Sigmoid colon (tissue), 7 donors: ENCODE measurements around the gene HOXA1. TPM values are rescaled to one million over a fixed set of nuclear protein-coding genes. Genes with fewer than 3 reads are reported as not detected.

Experiments used
- DNase-seq: peaks from one replicate; pipeline ENCODE4 v3.0.0-alpha.2; 2019
- H3K27ac ChIP-seq, 4 donors: fragments of 200-600 bp; sonication (generic); one replicate each; pipeline ENCODE4 v1.5.1; 2016 to 2019; ENCODE audit warnings: mild to moderate bottlenecking in 1 of 4
- H3K27me3 ChIP-seq, 3 donors: fragments of 200-600 bp; sonication (generic); one replicate each; pipeline ENCODE4 v1.5.1; 2019; ENCODE audit warnings: mild to moderate bottlenecking in 1 of 3
- H3K36me3 ChIP-seq, 4 donors: fragments of 200-600 bp; sonication (generic); one replicate each; pipeline ENCODE4 v1.5.1; 2016 to 2019
- H3K4me1 ChIP-seq, 4 donors: fragments of 200-600 bp; sonication (generic); one replicate each; pipeline ENCODE4 v1.5.1; 2017 to 2019
- H3K4me3 ChIP-seq, 4 donors: fragments of 200-600 bp; sonication (generic); one replicate each; pipeline ENCODE4 v1.5.1; 2017 to 2019; ENCODE audit warnings: mild to moderate bottlenecking in 2 of 4, moderate library complexity in 1 of 4
- H3K9me3 ChIP-seq, 4 donors: fragments of 200-600 bp in 3 of 4; sonication (generic) in 3 of 4; one replicate each; pipeline versions ENCODE4 v1.5.1 to v1.6.1; 2013 to 2019
- EP300 ChIP-seq, 4 donors: sonication (generic); formaldehyde crosslinking; IDR thresholded peaks; one replicate each; pipeline ENCODE4 v1.6.1; 2017; ENCODE audit warnings: antibody characterized with exemption in 4 of 4
- POLR2A ChIP-seq, 2 donors: fragments of 450-650 bp; IDR thresholded peaks; one replicate each; pipeline ENCODE4 v1.6.1; 2016; ENCODE audit warnings: antibody characterized with exemption in 2 of 2, mild to moderate bottlenecking in 2 of 2, moderate library complexity in 2 of 2
- POLR2AphosphoS5 ChIP-seq, 4 donors: sonication (generic); formaldehyde crosslinking; IDR thresholded peaks; one replicate each; pipeline ENCODE4 v1.6.1; 2017; ENCODE audit warnings: antibody characterized with exemption in 4 of 4
- WGBS, 2 donors: extraction: QIAGEN DNeasy Blood & Tissue Kit; methylation state at CpG; one replicate each; pipeline ENCODE4 v1.1.7; 2013; 5-methylcytosine and 5-hydroxymethylcytosine counted together
- intact Hi-C: fragments of 100-400 bp; cut with DNase I; formaldehyde crosslinking; loops from one replicate; pipeline ENCODE4 v1.15.1; 2023
- polyA plus RNA-seq, 3 donors: library from polyadenylated mRNA; stranded (reverse); fragments of 200-250 nt; gene quantifications; one replicate each; pipeline ENCODE4 v1.2.3, GENCODE V29; 2013
- total RNA-seq, 4 donors: library from RNA; depleted of rRNA; stranded (reverse); fragments of >200 nt; gene quantifications; one replicate each; pipeline ENCODE4 v1.1.0, GENCODE V29; 2016
- TF ChIP-seq, protein P1 (sequence below), 4 experiments: fragments of 450-650 bp in 3 of 4; fragments of 200-600 bp in 1 of 4; IDR thresholded peaks; one replicate each; pipeline ENCODE4 v1.5.1; 2016 to 2019; ENCODE audit warnings: antibody characterized with exemption in 4 of 4, mild to moderate bottlenecking in 3 of 4, moderate library complexity in 2 of 4
- donor health status: healthy with polysubstance abuse.
- donor health status: Bipolar disorder and iron deficiency.
- donor health status: healthy.

HOXA1 gene
- total and polyA plus RNA-seq, 7 donors: 0.14 to 2.4 (median 1.1) TPM

DNA sequence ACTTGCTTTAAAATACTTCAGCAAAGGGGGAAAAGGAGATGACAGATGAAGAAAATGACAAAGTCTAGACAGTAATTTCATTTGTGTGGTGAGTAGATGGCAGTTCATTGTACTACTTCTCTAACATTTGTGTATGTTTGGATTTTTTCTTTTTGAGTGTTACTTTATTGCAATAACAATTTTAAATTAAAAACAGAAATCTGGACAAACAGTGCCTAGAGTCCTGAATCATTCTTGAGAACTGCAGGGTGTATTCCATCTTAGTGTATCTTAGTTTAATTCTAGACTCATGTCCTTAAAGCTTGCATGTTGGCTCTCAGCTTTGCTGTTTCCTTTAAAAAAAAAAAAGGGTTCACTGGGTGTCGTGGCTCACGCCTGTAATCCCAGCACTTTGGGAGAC is 31.1 kb downstream of the HOXA1 start:
- Histone ChIP-seq H3K4me1 (no peaks in the 10 kb centered on the region), H3K36me3 (no peaks in the 10 kb centered on the region), H3K4me3 (no peak overlapping the region), H3K9me3 (no peaks in the 10 kb centered on the region), H3K27ac (no peak overlapping the region), H3K27me3 (no peaks in the 10 kb centered on the region)
- WGBS, 2 donors: 88 to 92% methylated on average over 2 of the region's 2 CpGs
- intact Hi-C loops: no loop called here
- TF ChIP-seq EP300 (IDR thresholded peaks at IDR 0.05) (no peak), POLR2AphosphoS5 (IDR thresholded peaks at IDR 0.05) (no peak), POLR2A (IDR thresholded peaks at IDR 0.05) (no peak)
- TF ChIP-seq, protein P1, sequence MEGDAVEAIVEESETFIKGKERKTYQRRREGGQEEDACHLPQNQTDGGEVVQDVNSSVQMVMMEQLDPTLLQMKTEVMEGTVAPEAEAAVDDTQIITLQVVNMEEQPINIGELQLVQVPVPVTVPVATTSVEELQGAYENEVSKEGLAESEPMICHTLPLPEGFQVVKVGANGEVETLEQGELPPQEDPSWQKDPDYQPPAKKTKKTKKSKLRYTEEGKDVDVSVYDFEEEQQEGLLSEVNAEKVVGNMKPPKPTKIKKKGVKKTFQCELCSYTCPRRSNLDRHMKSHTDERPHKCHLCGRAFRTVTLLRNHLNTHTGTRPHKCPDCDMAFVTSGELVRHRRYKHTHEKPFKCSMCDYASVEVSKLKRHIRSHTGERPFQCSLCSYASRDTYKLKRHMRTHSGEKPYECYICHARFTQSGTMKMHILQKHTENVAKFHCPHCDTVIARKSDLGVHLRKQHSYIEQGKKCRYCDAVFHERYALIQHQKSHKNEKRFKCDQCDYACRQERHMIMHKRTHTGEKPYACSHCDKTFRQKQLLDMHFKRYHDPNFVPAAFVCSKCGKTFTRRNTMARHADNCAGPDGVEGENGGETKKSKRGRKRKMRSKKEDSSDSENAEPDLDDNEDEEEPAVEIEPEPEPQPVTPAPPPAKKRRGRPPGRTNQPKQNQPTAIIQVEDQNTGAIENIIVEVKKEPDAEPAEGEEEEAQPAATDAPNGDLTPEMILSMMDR (IDR thresholded peaks at IDR 0.05): no peak
- no peak for DNase-seq

DNA sequence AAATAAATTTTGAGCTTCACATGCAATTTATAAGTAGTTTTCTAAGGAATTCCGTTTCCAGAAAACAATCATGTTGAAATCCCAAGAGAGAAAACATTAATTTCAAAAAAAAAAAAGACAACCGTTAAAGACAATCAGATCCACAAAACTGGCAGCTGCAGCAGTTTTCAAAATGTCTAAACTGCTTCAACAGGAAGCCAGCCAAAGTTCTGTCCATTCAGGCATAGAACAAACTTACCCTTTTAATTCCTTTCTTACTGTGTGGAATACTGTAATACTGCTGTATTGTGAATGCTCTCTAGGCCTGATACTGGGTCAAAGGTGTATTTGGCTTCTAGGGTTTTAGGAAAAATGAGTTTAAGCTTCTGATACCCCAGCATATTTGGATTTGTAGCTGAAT is 31.6 kb downstream of the HOXA1 start:
- no peak for TF ChIP-seq POLR2AphosphoS5 (IDR thresholded peaks at IDR 0.05)
- TF ChIP-seq, protein P1 (IDR thresholded peaks at IDR 0.05): no peak
- TF ChIP-seq POLR2A (IDR thresholded peaks at IDR 0.05): no peak
- TF ChIP-seq EP300 (IDR thresholded peaks at IDR 0.05): no peak
- no peak for DNase-seq
- H3K27me3 ChIP-seq: no peaks in the 10 kb centered on the region
- H3K9me3 ChIP-seq: no peaks in the 10 kb centered on the region
- no peak overlapping the region for H3K4me3 ChIP-seq
- H3K4me1 ChIP-seq: no peaks in the 10 kb centered on the region
- no peak overlapping the region for H3K27ac ChIP-seq
- no peaks in the 10 kb centered on the region for H3K36me3 ChIP-seq
- intact Hi-C loops: no loop called here
- 43 to 44% methylated on average over 2 of the region's 2 CpGs for WGBS, 2 donors

DNA sequence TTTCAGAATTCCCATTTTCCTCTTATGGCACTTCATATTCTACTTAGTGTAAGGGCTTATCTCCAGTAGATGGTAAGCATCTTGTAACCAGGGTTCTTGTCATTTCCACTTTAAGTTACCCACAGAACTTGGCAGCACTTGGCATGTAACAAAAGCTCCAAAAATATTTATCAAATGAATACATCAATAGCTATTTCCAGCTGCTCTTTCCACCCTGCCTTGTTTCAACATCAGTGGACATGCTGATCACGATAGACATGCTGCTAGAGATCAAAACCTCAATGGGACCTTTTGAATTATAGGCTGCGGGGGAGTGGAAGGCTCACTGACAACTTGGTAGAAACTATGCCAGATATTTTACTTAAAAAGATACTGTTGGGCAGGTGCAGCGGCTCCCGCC is 32.9 kb downstream of the HOXA1 start:
- Histone ChIP-seq H3K4me1 (no peaks in the 10 kb centered on the region), H3K9me3 (no peaks in the 10 kb centered on the region), H3K27ac (no peak overlapping the region), H3K4me3 (no peak overlapping the region), H3K27me3 (no peaks in the 10 kb centered on the region), H3K36me3 (no peaks in the 10 kb centered on the region)
- no peak for TF ChIP-seq POLR2A (IDR thresholded peaks at IDR 0.05)
- no peak for TF ChIP-seq EP300 (IDR thresholded peaks at IDR 0.05)
- no peak for TF ChIP-seq POLR2AphosphoS5 (IDR thresholded peaks at IDR 0.05)
- TF ChIP-seq, protein P1 (IDR thresholded peaks at IDR 0.05): no peak
- intact Hi-C loops: no loop called here
- WGBS, 2 donors: 97% methylated on average over 4 of the region's 4 CpGs
- no peak for DNase-seq

DNA sequence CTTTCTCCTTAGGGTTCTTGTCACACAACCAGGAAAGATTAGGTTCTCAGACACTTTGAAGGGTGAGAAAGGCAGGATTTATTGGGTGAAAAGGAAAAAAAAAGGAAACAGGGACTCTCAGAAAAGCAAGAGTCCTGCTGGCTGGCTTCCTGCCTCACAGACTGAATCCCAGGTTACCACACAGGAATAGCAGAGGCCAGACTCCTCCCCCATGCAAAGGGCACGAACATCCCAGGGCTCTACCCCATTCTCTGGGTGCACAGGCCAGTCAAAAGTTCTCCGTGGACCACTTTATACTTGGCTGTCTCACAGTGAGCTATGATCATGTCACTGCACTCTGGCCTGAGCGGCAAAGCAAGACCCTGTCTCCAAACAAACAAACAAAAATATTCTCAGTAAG is 42.6 kb downstream of the HOXA1 start:
- H3K36me3 ChIP-seq: no peaks in the 10 kb centered on the region
- no peaks in the 10 kb centered on the region for H3K27me3 ChIP-seq
- TF ChIP-seq, protein P1 (IDR thresholded peaks at IDR 0.05): no peak
- TF ChIP-seq POLR2AphosphoS5 (IDR thresholded peaks at IDR 0.05) (no peak), POLR2A (IDR thresholded peaks at IDR 0.05) (no peak), EP300 (IDR thresholded peaks at IDR 0.05) (no peak)
- 62 to 67% methylated on average over 3 of the region's 3 CpGs for WGBS, 2 donors
- no peak overlapping the region for H3K4me3 ChIP-seq
- H3K9me3 ChIP-seq: no peaks in the 10 kb centered on the region
- intact Hi-C loops: no loop called here
- no peak overlapping the region for H3K27ac ChIP-seq
- DNase-seq: no peak
- no peaks in the 10 kb centered on the region for H3K4me1 ChIP-seq

DNA sequence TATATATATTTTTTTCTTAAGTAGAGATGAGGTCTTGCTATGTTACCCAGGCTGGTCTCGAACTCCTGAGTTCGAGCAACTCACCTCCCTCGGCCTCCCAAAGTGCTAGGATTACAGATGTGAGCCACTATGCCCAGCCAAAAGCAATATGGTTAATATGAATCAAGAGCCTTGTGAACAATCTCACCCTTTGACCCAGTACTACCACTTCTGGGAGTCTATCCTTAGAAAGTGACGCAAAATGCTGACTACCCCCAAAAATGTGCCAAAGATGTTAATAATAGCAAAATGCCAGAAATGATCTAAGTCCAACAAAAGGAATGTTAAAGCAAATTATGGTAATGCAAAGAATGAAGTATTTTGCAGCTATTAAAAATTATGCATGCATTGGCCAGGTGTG is 44.3 kb downstream of the HOXA1 start:
- DNase-seq: no peak
- no peaks in the 10 kb centered on the region for H3K27me3 ChIP-seq
- TF ChIP-seq POLR2A (IDR thresholded peaks at IDR 0.05) (no peak), EP300 (IDR thresholded peaks at IDR 0.05) (no peak)
- intact Hi-C loops: no loop called here
- H3K9me3 ChIP-seq: no peaks in the 10 kb centered on the region
- no peak overlapping the region for H3K27ac ChIP-seq
- H3K4me1 ChIP-seq: no peaks in the 10 kb centered on the region
- H3K4me3 ChIP-seq: no peak overlapping the region
- whole genome bisulfite sequencing, 2 donors: 95% methylated on average over 4 of the region's 4 CpGs
- no peaks in the 10 kb centered on the region for H3K36me3 ChIP-seq
